Measurements from ENCODE around the gene OR10G3.

DNA sequence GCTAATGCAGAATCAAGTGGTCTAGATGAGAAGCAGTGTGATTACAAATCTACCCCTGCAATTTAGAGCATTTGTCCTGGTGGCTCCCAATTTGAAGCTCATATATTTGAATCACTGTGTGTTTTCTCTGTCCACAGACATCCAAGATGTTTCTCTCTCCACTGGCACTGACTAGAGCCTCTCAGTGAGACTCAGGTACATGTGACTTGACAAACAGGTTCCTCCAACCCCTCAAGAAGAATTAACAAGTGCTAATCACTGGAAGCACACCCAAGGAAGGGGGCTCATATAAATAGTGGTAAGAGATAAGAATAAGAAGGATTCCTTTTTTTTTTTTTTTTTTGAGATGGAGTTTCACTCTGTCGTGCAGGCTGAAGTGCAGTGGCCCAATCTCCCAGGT lies 34.4 kb upstream of the OR10G3 start:
- TF ChIP-seq EP300 (IDR thresholded peaks at IDR 0.05), result no peak
- TF ChIP-seq, protein P1, sequence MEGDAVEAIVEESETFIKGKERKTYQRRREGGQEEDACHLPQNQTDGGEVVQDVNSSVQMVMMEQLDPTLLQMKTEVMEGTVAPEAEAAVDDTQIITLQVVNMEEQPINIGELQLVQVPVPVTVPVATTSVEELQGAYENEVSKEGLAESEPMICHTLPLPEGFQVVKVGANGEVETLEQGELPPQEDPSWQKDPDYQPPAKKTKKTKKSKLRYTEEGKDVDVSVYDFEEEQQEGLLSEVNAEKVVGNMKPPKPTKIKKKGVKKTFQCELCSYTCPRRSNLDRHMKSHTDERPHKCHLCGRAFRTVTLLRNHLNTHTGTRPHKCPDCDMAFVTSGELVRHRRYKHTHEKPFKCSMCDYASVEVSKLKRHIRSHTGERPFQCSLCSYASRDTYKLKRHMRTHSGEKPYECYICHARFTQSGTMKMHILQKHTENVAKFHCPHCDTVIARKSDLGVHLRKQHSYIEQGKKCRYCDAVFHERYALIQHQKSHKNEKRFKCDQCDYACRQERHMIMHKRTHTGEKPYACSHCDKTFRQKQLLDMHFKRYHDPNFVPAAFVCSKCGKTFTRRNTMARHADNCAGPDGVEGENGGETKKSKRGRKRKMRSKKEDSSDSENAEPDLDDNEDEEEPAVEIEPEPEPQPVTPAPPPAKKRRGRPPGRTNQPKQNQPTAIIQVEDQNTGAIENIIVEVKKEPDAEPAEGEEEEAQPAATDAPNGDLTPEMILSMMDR (IDR thresholded peaks at IDR 0.05), result no peak
